HL-60 (cell line): Measurements from ENCODE around the gene C2orf72.

Experiments used
- POLR2AphosphoS5 ChIP-seq: IDR thresholded peaks from 2 replicates; pipeline ENCODE4 v1.6.1; 2012; ENCODE audit warnings: low read depth
- REST ChIP-seq: IDR thresholded peaks from 2 replicates; pipeline ENCODE4 v1.6.1; 2012; ENCODE audit warnings: low read depth; ENCODE audit not compliant: insufficient replicate concordance
- SPI1 ChIP-seq: IDR thresholded peaks from 2 replicates; pipeline ENCODE4 v1.6.1; 2012; ENCODE audit warnings: low read depth, mild to moderate bottlenecking, borderline replicate concordance
- TF ChIP-seq, protein P1 (sequence below): IDR thresholded peaks from one replicate; pipeline ENCODE4 v1.5.1; 2011; ENCODE audit warnings: low read length, control low read depth, inconsistent platforms; ENCODE audit not compliant: insufficient read depth

GRCh38 chr2:231068525-231069222, 31.4 kb downstream of the C2orf72 start:
- TF ChIP-seq, protein P1, sequence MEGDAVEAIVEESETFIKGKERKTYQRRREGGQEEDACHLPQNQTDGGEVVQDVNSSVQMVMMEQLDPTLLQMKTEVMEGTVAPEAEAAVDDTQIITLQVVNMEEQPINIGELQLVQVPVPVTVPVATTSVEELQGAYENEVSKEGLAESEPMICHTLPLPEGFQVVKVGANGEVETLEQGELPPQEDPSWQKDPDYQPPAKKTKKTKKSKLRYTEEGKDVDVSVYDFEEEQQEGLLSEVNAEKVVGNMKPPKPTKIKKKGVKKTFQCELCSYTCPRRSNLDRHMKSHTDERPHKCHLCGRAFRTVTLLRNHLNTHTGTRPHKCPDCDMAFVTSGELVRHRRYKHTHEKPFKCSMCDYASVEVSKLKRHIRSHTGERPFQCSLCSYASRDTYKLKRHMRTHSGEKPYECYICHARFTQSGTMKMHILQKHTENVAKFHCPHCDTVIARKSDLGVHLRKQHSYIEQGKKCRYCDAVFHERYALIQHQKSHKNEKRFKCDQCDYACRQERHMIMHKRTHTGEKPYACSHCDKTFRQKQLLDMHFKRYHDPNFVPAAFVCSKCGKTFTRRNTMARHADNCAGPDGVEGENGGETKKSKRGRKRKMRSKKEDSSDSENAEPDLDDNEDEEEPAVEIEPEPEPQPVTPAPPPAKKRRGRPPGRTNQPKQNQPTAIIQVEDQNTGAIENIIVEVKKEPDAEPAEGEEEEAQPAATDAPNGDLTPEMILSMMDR = no peak
- TF ChIP-seq POLR2AphosphoS5 (no peak), SPI1 (no peak), REST (no peak)
